NOMO-1 treated with dmso at 0.1 percent for 144 hours (cell line): ENCODE measurements around the gene IL22RA2.
A peak's percentile ranks its signal among the peaks of the same experiment; 100 is the strongest.
"Not testable (repeated sequence)": the region's sequence is repeated elsewhere in the genome, so short reads cannot be mapped to it uniquely, and the experiment has no call there.

Source experiments
- DNase-seq: peaks from one replicate; lab custom pipeline; 2025; ENCODE audit not compliant: unreplicated experiment; lab: John Stamatoyannopoulos, UW

The IL22RA2 gene

GRCh38 chr6:137173501-137173900 is at the start of gene IL22RA2:
Gene IL22RA2 (minus strand): TSS chr6:137173644. CDS start chr6:137161749, 11,895 bp downstream.
- DNase-seq: no peak

DNA sequence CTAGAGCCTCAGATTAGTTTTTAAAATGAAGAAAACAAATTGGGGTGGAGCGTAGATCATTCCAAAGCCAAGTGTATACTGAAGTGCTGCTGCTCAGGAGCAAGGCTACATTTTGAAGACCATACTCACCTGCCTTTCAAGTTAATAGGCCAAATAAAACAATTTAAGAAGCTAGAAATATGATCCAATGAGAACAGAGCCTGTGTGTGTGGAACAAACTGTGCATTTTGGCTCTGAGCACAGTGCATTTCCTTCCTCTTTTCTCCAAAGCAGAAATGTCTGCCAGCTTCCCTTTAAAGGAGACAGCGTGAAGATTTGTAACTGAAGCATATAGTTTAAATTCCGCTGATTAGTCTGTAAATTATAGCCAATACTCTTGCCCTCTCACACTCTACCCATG is 48.9 kb upstream of the IL22RA2 start:
- DNase-seq: peak; percentile 63

- DNase-seq: no peak
Observed at GRCh38 chr6:137219664-137220252, 46.3 kb upstream of the IL22RA2 start.

DNA sequence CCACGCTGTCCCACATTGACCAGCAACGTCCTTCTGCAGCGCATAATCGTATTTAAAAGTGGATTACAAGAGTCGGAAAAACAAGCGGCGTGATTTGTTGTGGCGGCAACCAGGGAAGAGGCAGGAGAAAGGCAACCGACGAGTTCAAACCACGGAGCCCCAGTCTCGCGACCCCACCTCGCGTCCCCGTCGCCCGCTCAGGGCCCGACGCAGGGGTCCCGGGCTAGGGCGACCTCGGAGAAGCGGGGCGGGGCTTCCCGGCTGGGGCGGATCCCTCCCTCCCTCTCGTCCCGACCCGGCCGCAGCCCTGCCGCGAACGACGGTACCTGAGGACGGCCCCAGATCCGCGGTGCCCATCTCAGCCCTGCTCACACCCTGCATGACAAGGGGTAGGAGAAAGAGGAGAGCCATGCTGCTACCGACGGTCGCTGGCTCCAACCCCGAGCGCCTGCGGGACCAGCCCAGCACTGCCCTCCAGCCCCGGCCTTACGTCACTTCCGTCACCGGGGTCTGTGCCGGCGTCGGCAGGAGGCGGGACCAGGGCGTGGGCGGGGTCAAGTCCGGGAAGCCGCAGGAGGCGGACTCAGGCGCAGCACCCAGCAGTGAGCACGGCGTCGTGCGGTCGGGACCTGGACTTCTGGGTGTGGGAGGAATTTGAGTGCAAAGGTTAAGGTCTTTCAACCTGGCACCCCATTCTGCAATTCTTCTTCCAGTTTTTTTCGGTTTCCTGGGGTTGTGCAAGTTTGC is 45.6 kb upstream of the IL22RA2 start, which contains the start of gene IFNGR1:
Gene IFNGR1, minus strand, starts transcription at position 469 of the 747 bp plus-strand sequence. Its CDS starts 58 bp downstream, at position 411.
- DNase-seq: peak; percentile 96

- DNase-seq: peak; percentile 85
Observed at GRCh38 chr6:137218473-137218916, 45.1 kb upstream of the IL22RA2 start.

GRCh38 chr6:137217801-137218472 is 44.5 kb upstream of the IL22RA2 start:
- DNase-seq: peak; percentile 83

DNA sequence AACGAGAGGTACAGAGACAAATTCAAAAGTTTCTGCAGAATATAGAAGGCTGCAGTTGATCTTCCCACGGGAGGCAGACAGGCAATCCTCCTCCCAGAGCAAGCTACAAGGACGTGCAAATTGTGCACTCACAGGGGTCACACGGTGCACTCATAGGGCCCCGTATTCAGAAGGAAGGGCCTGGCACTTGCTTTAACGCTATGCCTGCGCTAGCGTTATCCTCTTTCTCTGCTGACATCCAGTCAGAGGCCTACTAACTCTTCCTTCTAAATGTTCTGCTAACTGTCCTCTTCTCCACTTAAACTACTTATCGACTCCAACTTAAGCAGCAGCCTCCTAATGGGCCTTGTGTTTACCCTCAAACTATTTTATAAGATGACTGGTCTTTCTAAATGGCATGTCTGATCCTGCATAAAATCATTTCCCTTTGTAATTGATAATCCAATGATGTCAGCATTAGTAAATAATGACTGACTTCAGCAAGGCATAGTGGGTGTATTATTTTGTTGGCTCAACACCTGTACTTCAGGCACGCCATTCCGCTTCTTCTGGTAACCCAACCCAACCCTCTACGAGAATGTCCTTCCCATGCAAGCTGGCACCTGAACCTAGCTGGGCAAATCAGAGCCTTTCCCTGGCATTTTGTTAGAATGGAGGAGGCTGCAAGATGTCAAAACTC is 43.6 kb upstream of the IL22RA2 start:
- no peak for DNase-seq

GRCh38 chr6:137216106-137216505 is 42.7 kb upstream of the IL22RA2 start:
- no peak for DNase-seq

DNA sequence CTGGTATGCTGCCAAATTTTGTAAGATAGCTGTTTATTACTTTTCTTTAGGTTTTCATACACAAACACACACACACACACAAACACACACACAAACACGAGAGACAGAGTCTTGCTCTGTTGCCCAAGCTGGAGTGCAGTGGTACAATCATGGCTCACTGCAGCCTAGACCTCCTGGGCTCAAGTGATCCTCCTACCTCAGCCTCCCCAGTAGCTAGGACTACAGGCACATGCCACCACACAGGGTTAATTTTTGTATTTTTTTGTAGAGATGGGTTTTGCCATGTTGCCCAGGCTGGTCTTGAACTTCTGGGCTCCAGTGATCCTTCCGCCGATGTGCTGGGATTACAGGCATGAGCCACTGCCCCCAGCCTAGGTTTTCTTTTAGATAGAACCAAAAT is 42.2 kb upstream of the IL22RA2 start:
- DNase-seq: not testable (repeated sequence)

GRCh38 chr6:137214931-137215330 is 41.5 kb upstream of the IL22RA2 start:
- DNase-seq: no peak

DNA sequence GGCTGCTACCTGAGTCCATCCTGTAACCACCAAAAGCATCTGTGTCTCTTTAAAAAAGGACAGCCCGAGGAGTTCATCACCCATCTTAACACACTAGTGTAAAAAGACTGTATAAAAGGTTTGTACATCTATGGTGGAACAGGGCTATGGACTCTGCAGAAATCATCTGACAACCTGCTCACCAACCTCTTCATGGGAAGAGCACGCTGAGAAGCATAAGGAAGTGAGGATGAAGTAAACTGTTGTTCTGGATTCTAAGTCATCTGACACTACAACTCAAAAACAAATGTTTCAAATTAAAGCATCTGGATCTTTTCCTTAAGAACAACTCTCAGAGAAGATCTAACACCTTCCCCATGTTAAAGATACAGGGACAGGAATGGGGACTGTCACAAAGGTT is 40.4 kb upstream of the IL22RA2 start:
- DNase-seq: no peak

GRCh38 chr6:137213331-137213740 is 39.9 kb upstream of the IL22RA2 start:
- DNase-seq: no peak

DNA sequence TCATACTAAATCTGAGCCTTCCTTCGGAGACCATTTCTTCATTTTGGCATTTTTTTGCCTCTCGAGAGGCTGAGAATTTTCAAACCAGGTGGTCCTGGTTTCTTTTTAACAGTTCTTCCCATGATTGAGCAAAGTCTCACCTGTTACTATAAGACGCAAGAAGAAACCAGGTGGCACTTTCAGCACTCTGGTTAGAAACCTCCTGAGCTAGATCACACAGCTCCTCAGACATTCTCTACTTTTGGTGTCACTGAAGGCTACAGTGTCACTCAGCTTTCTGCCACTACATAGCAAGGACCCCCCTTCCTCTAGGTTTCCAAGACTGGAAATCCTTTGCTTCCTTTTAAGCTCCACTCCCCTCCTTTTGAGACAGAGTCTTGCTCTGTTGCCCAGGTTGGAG is 38.5 kb upstream of the IL22RA2 start:
- DNase-seq: no peak

GRCh38 chr6:137210903-137211302 is 37.5 kb upstream of the IL22RA2 start:
- no peak for DNase-seq

GRCh38 chr6:137208279-137208678 is 34.8 kb upstream of the IL22RA2 start:
- no peak for DNase-seq

GRCh38 chr6:137207457-137207856 is 34.0 kb upstream of the IL22RA2 start:
- DNase-seq: not testable (repeated sequence)

DNA sequence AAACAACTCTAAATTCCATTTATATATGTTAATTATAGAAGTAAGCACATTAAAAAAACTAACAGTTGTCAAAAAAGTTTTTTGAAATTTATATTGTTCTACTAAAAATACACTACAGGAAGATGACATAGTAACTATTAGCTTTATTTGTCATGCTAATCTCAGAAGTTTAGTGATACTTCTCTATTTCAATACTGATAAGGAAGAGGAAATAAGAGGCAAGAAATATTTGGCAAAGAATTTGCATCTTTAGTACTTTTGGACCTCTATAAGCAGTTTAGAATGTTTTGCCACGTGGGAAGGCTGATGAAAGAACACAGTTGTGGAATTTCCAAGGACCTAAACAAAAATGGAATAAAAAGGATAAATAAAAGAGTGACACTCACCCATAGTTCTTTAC is 33.1 kb upstream of the IL22RA2 start:
- no peak for DNase-seq

- DNase-seq: no peak
Observed at GRCh38 chr6:137203256-137203655, 29.8 kb upstream of the IL22RA2 start.

- no peak for DNase-seq
Observed at GRCh38 chr6:137202078-137202477, 28.6 kb upstream of the IL22RA2 start.

GRCh38 chr6:137201006-137201405 is 27.6 kb upstream of the IL22RA2 start:
- no peak for DNase-seq

GRCh38 chr6:137200288-137200687 is 26.8 kb upstream of the IL22RA2 start:
- no peak for DNase-seq
